BJ (cell line): Measurements from ENCODE around the gene PKIB. TPM values are rescaled to one million over a fixed set of nuclear protein-coding genes. Genes with fewer than 3 reads are reported as not detected.
A peak's percentile ranks its signal among the peaks of the same experiment; 100 is the strongest.

ENCODE experiments used
- CTCF ChIA-PET: fragments of 350-600 bp; formaldehyde crosslinking; extraction: SDS; loops from one replicate; lab custom pipeline; 2021; ENCODE audit warnings: antibody characterized with exemption, inconsistent platforms; lab: Yijun Ruan, JAX
- POLR2A ChIA-PET: fragments of 300-600 bp; sonication (Branson Sonifier 250); formaldehyde crosslinking; extraction: SDS; loops from one replicate; lab custom pipeline; 2021; ENCODE audit warnings: antibody characterized with exemption; lab: Charles Lee
- DNase-seq: peaks from one replicate; pipeline ENCODE4 v3.0.0-alpha.2; 2011; ENCODE audit warnings: low read depth
- H3K27me3 ChIP-seq: 2 replicates; pipeline ENCODE4 v1.6.0; 2011; ENCODE audit warnings: low read length; ENCODE audit not compliant: control insufficient read depth, insufficient read depth
- H3K36me3 ChIP-seq: 2 replicates; pipeline ENCODE4 v1.5.1; 2011; ENCODE audit warnings: low read length; ENCODE audit not compliant: control insufficient read depth, insufficient read depth
- H3K4me3 ChIP-seq: 2 replicates; pipeline ENCODE4 v1.5.1; 2011; ENCODE audit warnings: low read depth, mild to moderate bottlenecking, control low read depth, low read length
- CTCF ChIP-seq: IDR thresholded peaks from 2 replicates; pipeline ENCODE4 v1.5.1; 2011; ENCODE audit warnings: low read depth, mild to moderate bottlenecking, control low read depth, inconsistent platforms, low read length, moderate library complexity; ENCODE audit not compliant: insufficient read depth
- polyA minus RNA-seq: library from RNA; depleted of rRNA, polyadenylated mRNA; stranded (reverse); fragments of >200 nt; gene quantifications from 2 replicates; pipeline ENCODE4 v1.2.3, GENCODE V29; 2011; rRNA and poly(A)+ RNA removed
- polyA plus RNA-seq: library from polyadenylated mRNA; depleted of rRNA; stranded (reverse); fragments of >200 nt; gene quantifications from 2 replicates; pipeline ENCODE4 v1.2.3, GENCODE V29; 2011; rRNA removed

PKIB gene
- polyA plus RNA-seq (not detected in 2 replicates), polyA minus RNA-seq (not detected in 2 replicates)

- Histone ChIP-seq H3K4me3 (peak within 1 kb of the TSS; percentile 40), H3K36me3 (no peaks in the 10 kb centered on the region), H3K27me3 (peaks cover 10% of the 10 kb centered on the region)
- TF ChIP-seq CTCF: no peak
- ChIA-PET POLR2A (no interaction called here), CTCF (interaction anchor here (0.5 to 0.8 kb wide), 2 partner anchors 52 to 116 kb away, joined by 3 read pairs; no protein-coding TSS in a partner anchor)
- DNase-seq: no peak
Measured at GRCh38 chr6:122609881-122610689, at the start of gene PKIB. Gene PKIB (plus strand): TSS chr6:122610405. CDS start chr6:122717795, 107,390 bp downstream.

GRCh38 chr6:122563364-122564052 lies 46.7 kb upstream of the PKIB start:
- ChIA-PET CTCF (interaction anchor here (0.5 kb wide), 1 partner anchor 1560 kb away, joined by 3 read pairs; no protein-coding TSS in a partner anchor), POLR2A (no interaction called here)
- TF ChIP-seq CTCF: no peak
- H3K27me3 ChIP-seq: no peaks in the 10 kb centered on the region
- H3K36me3 ChIP-seq: no peaks in the 10 kb centered on the region
- H3K4me3 ChIP-seq: no peak overlapping the region
- no peak for DNase-seq

- Histone ChIP-seq H3K4me3 (no peak overlapping the region), H3K36me3 (no peaks in the 10 kb centered on the region), H3K27me3 (no peaks in the 10 kb centered on the region)
- POLR2A ChIA-PET: no interaction called here
- DNase-seq: no peak
- CTCF ChIA-PET: interaction anchor here (0.5 kb wide), 1 partner anchor 1561 kb away, joined by 3 read pairs; no protein-coding TSS in a partner anchor
- TF ChIP-seq CTCF: no peak
Measured at GRCh38 chr6:122564230-122564629, 46.0 kb upstream of the PKIB start.

- H3K4me3 ChIP-seq: no peak overlapping the region
- no peaks in the 10 kb centered on the region for H3K27me3 ChIP-seq
- no peaks in the 10 kb centered on the region for H3K36me3 ChIP-seq
- TF ChIP-seq CTCF: no peak
- ChIA-PET POLR2A (no interaction called here), CTCF (no interaction called here)
- no peak for DNase-seq
Measured at GRCh38 chr6:122565708-122566107, 44.5 kb upstream of the PKIB start.

GRCh38 chr6:122567034-122567433 lies 43.2 kb upstream of the PKIB start:
- ChIA-PET POLR2A (no interaction called here), CTCF (no interaction called here)
- no peaks in the 10 kb centered on the region for H3K27me3 ChIP-seq
- TF ChIP-seq CTCF: no peak
- H3K36me3 ChIP-seq: no peaks in the 10 kb centered on the region
- DNase-seq: no peak
- H3K4me3 ChIP-seq: no peak overlapping the region
